Measurements from ENCODE around the gene FAP. TPM values are rescaled to one million over a fixed set of nuclear protein-coding genes. Genes with fewer than 3 reads are reported as not detected.
A peak's percentile ranks its signal among the peaks of the same experiment; 100 is the strongest.

Gene FAP
- total RNA-seq, 2 experiments from 2014 or later: 0.23 TPM; not detected in 1

- Mint-ChIP-seq H3K4me1 (peaks cover 19% of the 10 kb centered on the region), H3K27ac (no peak overlapping the region), H3K9me3 (ENCODE audit: low read depth) (no peaks in the 10 kb centered on the region), H3K36me3 (no peaks in the 10 kb centered on the region), H3K4me3 (no peak overlapping the region), H3K27me3 (peaks cover 34% of the 10 kb centered on the region)
- no peak for ATAC-seq
- DNase-seq: no peak
- CTCF ChIA-PET: interaction anchor here (1.0 to 4.7 kb wide), 3 partner anchors 14 to 131 kb away, joined by 3 to 16 read pairs (median 11); partner anchors contain the start of gene GCG
Observed at GRCh38 chr2:162166745-162167144, 76.5 kb downstream of the FAP start.

- Mint-ChIP-seq H3K36me3 (no peaks in the 10 kb centered on the region), H3K27me3 (peaks cover 34% of the 10 kb centered on the region), H3K27ac (no peak overlapping the region), H3K9me3 (ENCODE audit: low read depth) (no peaks in the 10 kb centered on the region), H3K4me3 (no peak overlapping the region), H3K4me1 (peaks cover 16% of the 10 kb centered on the region)
- no peak for DNase-seq
- CTCF ChIA-PET: interaction anchor here (2.5 to 4.7 kb wide), 2 partner anchors 13 to 55 kb away, joined by 11 to 16 read pairs; partner anchors contain the start of gene GCG
- ATAC-seq: peak; percentile 53
Observed at GRCh38 chr2:162166174-162166573, 77.1 kb downstream of the FAP start.

- H3K27ac Mint-ChIP-seq: no peak overlapping the region
- H3K36me3 Mint-ChIP-seq: no peaks in the 10 kb centered on the region
- DNase-seq: no peak
- no peak for ATAC-seq
- H3K27me3 Mint-ChIP-seq: peaks cover 33% of the 10 kb centered on the region
- peaks cover 7% of the 10 kb centered on the region for H3K4me1 Mint-ChIP-seq
- no peak overlapping the region for H3K4me3 Mint-ChIP-seq
- no peaks in the 10 kb centered on the region for H3K9me3 Mint-ChIP-seq (ENCODE audit: low read depth)
- CTCF ChIA-PET: interaction anchor here (2.5 to 4.7 kb wide), 2 partner anchors 12 to 56 kb away, joined by 11 to 16 read pairs; partner anchors contain the start of gene GCG
Observed at GRCh38 chr2:162164802-162165201, 78.4 kb downstream of the FAP start.

GRCh38 chr2:162159446-162159845 lies 83.8 kb downstream of the FAP start:
- Mint-ChIP-seq H3K27me3 (peaks cover 41% of the 10 kb centered on the region), H3K9me3 (ENCODE audit: low read depth) (no peaks in the 10 kb centered on the region), H3K4me1 (no peaks in the 10 kb centered on the region), H3K27ac (no peak overlapping the region), H3K36me3 (no peaks in the 10 kb centered on the region), H3K4me3 (no peak overlapping the region)
- DNase-seq: no peak
- ATAC-seq: no peak
- CTCF ChIA-PET: interaction anchor here (1.4 kb wide), 1 partner anchor 61 kb away, joined by 4 read pairs; no protein-coding TSS in a partner anchor

GRCh38 chr2:162156149-162156548 lies 87.1 kb downstream of the FAP start:
- CTCF ChIA-PET: interaction anchor here (1.4 to 4.8 kb wide), 6 partner anchors 11 to 146 kb away, joined by 3 to 36 read pairs (median 5); no protein-coding TSS in a partner anchor
- ATAC-seq: no peak
- H3K27me3 Mint-ChIP-seq: peaks cover 57% of the 10 kb centered on the region
- H3K4me3 Mint-ChIP-seq: no peak overlapping the region
- H3K36me3 Mint-ChIP-seq: no peaks in the 10 kb centered on the region
- DNase-seq: no peak
- peaks cover 4% of the 10 kb centered on the region for H3K4me1 Mint-ChIP-seq
- H3K9me3 Mint-ChIP-seq (ENCODE audit: low read depth): no peaks in the 10 kb centered on the region
- H3K27ac Mint-ChIP-seq: no peak overlapping the region

GRCh38 chr2:162155093-162155492 lies 88.2 kb downstream of the FAP start:
- Mint-ChIP-seq H3K4me1 (peaks cover 4% of the 10 kb centered on the region), H3K4me3 (no peak overlapping the region), H3K9me3 (ENCODE audit: low read depth) (no peaks in the 10 kb centered on the region), H3K27me3 (peaks cover 57% of the 10 kb centered on the region), H3K36me3 (no peaks in the 10 kb centered on the region), H3K27ac (no peak overlapping the region)
- DNase-seq (no peak), ATAC-seq (no peak)
- CTCF ChIA-PET: interaction anchor here (0.9 to 4.8 kb wide), 6 partner anchors 10 to 146 kb away, joined by 3 to 36 read pairs (median 5); no protein-coding TSS in a partner anchor

GRCh38 chr2:162153608-162154224 lies 89.5 kb downstream of the FAP start:
- Mint-ChIP-seq H3K27ac (no peak overlapping the region), H3K4me3 (no peak overlapping the region), H3K4me1 (peaks cover 4% of the 10 kb centered on the region), H3K36me3 (no peaks in the 10 kb centered on the region), H3K27me3 (peaks cover 56% of the 10 kb centered on the region), H3K9me3 (ENCODE audit: low read depth) (no peaks in the 10 kb centered on the region)
- CTCF ChIA-PET: interaction anchor here (0.5 to 4.8 kb wide), 24 partner anchors 8 to 567 kb away, joined by 3 to 36 read pairs (median 4); no protein-coding TSS in a partner anchor
- DNase-seq: peak; percentile 77
- ATAC-seq: peak; percentile 99

GRCh38 chr2:162152147-162152546 lies 91.1 kb downstream of the FAP start, which contains the start of gene GCG:
Gene GCG (minus strand): TSS chr2:162152247. CDS start chr2:162149178, 3,069 bp downstream.
- no peaks in the 10 kb centered on the region for H3K9me3 Mint-ChIP-seq (ENCODE audit: low read depth)
- no peak within 1 kb of the TSS for H3K4me3 Mint-ChIP-seq
- no peaks in the 10 kb centered on the region for H3K36me3 Mint-ChIP-seq
- CTCF ChIA-PET: interaction anchor here (1.2 to 4.8 kb wide), 4 partner anchors 14 to 147 kb away, joined by 4 to 36 read pairs (median 8); no protein-coding TSS in a partner anchor
- ATAC-seq: no peak
- DNase-seq: no peak
- H3K4me1 Mint-ChIP-seq: peaks cover 4% of the 10 kb centered on the region
- H3K27me3 Mint-ChIP-seq: peaks cover 65% of the 10 kb centered on the region
- H3K27ac Mint-ChIP-seq: no peak within 1 kb of the TSS

- Mint-ChIP-seq H3K4me1 (peaks cover 4% of the 10 kb centered on the region), H3K27me3 (peaks cover 68% of the 10 kb centered on the region), H3K36me3 (no peaks in the 10 kb centered on the region), H3K4me3 (no peak overlapping the region), H3K9me3 (ENCODE audit: low read depth) (no peaks in the 10 kb centered on the region), H3K27ac (no peak overlapping the region)
- CTCF ChIA-PET: interaction anchor here (1.3 to 1.6 kb wide), 2 partner anchors 24 to 27 kb away, joined by 3 to 5 read pairs; no protein-coding TSS in a partner anchor
- no peak for DNase-seq
- ATAC-seq: no peak
Observed at GRCh38 chr2:162149940-162150339, 93.3 kb downstream of the FAP start.

- CTCF ChIA-PET: interaction anchor here (1.2 to 1.3 kb wide), 2 partner anchors 24 to 44 kb away, joined by 3 read pairs; no protein-coding TSS in a partner anchor
- Mint-ChIP-seq H3K27ac (no peak overlapping the region), H3K36me3 (no peaks in the 10 kb centered on the region), H3K4me1 (peaks cover 4% of the 10 kb centered on the region), H3K27me3 (peaks cover 65% of the 10 kb centered on the region), H3K9me3 (ENCODE audit: low read depth) (no peaks in the 10 kb centered on the region), H3K4me3 (no peak overlapping the region)
- DNase-seq (no peak), ATAC-seq (no peak)
Observed at GRCh38 chr2:162149466-162149865, 93.8 kb downstream of the FAP start.

- Mint-ChIP-seq H3K4me1 (peaks cover 3% of the 10 kb centered on the region), H3K9me3 (ENCODE audit: low read depth) (no peaks in the 10 kb centered on the region), H3K27ac (no peak overlapping the region), H3K4me3 (no peak overlapping the region), H3K27me3 (peaks cover 64% of the 10 kb centered on the region), H3K36me3 (no peaks in the 10 kb centered on the region)
- DNase-seq: no peak
- CTCF ChIA-PET: interaction anchor here (1.0 to 1.3 kb wide), 3 partner anchors 23 to 168 kb away, joined by 3 read pairs; no protein-coding TSS in a partner anchor
- no peak for ATAC-seq
Observed at GRCh38 chr2:162148956-162149355, 94.3 kb downstream of the FAP start.

- H3K4me1 Mint-ChIP-seq: no peaks in the 10 kb centered on the region
- no peaks in the 10 kb centered on the region for H3K36me3 Mint-ChIP-seq
- ATAC-seq (no peak), DNase-seq (no peak)
- peaks cover 48% of the 10 kb centered on the region for H3K27me3 Mint-ChIP-seq
- H3K9me3 Mint-ChIP-seq (ENCODE audit: low read depth): no peaks in the 10 kb centered on the region
- no peak overlapping the region for H3K4me3 Mint-ChIP-seq
- CTCF ChIA-PET: interaction anchor here (1.3 to 3.2 kb wide), 3 partner anchors 9 to 18 kb away, joined by 3 to 7 read pairs (median 5); no protein-coding TSS in a partner anchor
- H3K27ac Mint-ChIP-seq: no peak overlapping the region
Observed at GRCh38 chr2:162143969-162144368, 99.3 kb downstream of the FAP start.

GRCh38 chr2:162138310-162138709 lies 104.9 kb downstream of the FAP start:
- CTCF ChIA-PET: interaction anchor here (1.4 kb wide), 1 partner anchor 51 kb away, joined by 3 read pairs; no protein-coding TSS in a partner anchor
- DNase-seq (no peak), ATAC-seq (no peak)
- H3K9me3 Mint-ChIP-seq (ENCODE audit: low read depth): no peaks in the 10 kb centered on the region
- no peak overlapping the region for H3K4me3 Mint-ChIP-seq
- H3K36me3 Mint-ChIP-seq: no peaks in the 10 kb centered on the region
- H3K4me1 Mint-ChIP-seq: no peaks in the 10 kb centered on the region
- peaks cover 25% of the 10 kb centered on the region for H3K27me3 Mint-ChIP-seq
- no peak overlapping the region for H3K27ac Mint-ChIP-seq
